Vagina (tissue), 2 donors: ENCODE measurements around the gene SOS1. TPM values are rescaled to one million over a fixed set of nuclear protein-coding genes. Genes with fewer than 3 reads are reported as not detected.

Experiments
- DNase-seq, 2 donors: peaks; one replicate each; pipeline ENCODE4 v3.0.0-alpha.2; 2017; ENCODE audit errors: extremely low spot score in 2 of 2
- H3K27ac ChIP-seq: fragments of 200-600 bp; sonication (generic); one replicate; pipeline ENCODE4 v1.5.1; 2019
- H3K27me3 ChIP-seq: fragments of 200-600 bp; sonication (generic); one replicate; pipeline ENCODE4 v1.5.1; 2019
- H3K36me3 ChIP-seq, 2 donors: fragments of 200-600 bp; sonication (generic); one replicate each; pipeline ENCODE4 v1.5.1; 2017 to 2019
- H3K4me1 ChIP-seq: fragments of 200-600 bp; sonication (generic); one replicate; pipeline ENCODE4 v1.5.1; 2019
- H3K4me3 ChIP-seq, 2 donors: fragments of 200-600 bp; sonication (generic); 1 replicate in 1 of 2; 2 replicates in 1 of 2; pipeline ENCODE4 v1.5.1; 2016 to 2019
- H3K9me3 ChIP-seq: fragments of 200-600 bp; sonication (generic); one replicate; pipeline ENCODE4 v1.5.1; 2019
- CTCF ChIP-seq, 3 experiments: fragments of 450-650 bp in 2 of 3; fragments of 200-600 bp in 1 of 3; sonication (generic) in 1 of 3; IDR thresholded peaks; one replicate each; pipeline ENCODE4 v1.5.1; 2017 to 2019; ENCODE audit warnings: antibody characterized with exemption in 3 of 3, mild to moderate bottlenecking in 2 of 3, moderate library complexity in 2 of 3
- POLR2A ChIP-seq, 2 donors: fragments of 450-650 bp; IDR thresholded peaks; one replicate each; pipeline ENCODE4 v1.6.1; 2017; ENCODE audit warnings: antibody characterized with exemption in 2 of 2, mild to moderate bottlenecking in 2 of 2, moderate library complexity in 2 of 2
- POLR2AphosphoS5 ChIP-seq, 2 donors: sonication (generic); formaldehyde crosslinking; IDR thresholded peaks; one replicate each; pipeline ENCODE4 v1.9.0; 2017; ENCODE audit warnings: antibody characterized with exemption in 2 of 2, mild to moderate bottlenecking in 2 of 2, low read depth in 1 of 2; ENCODE audit not compliant: insufficient read depth in 1 of 2
- intact Hi-C: fragments of 100-400 bp; cut with DNase I; formaldehyde crosslinking; loops from one replicate; pipeline ENCODE4 v1.15.1; 2023
- total RNA-seq: library from RNA; depleted of rRNA; stranded (reverse); fragments of >200 nt; gene quantifications from one replicate; pipeline ENCODE4 v1.2.3, GENCODE V29; 2016

The SOS1 gene
- total RNA-seq, 1 donor from 2014 or later: 20.1 TPM

- DNase-seq: no peak
- no peaks in the 10 kb centered on the region for H3K9me3 ChIP-seq
- TF ChIP-seq POLR2AphosphoS5 (IDR thresholded peaks at IDR 0.05; ENCODE audit: insufficient read depth in 1 of 2, low read depth in 1 of 2): no peak
- TF ChIP-seq POLR2A (IDR thresholded peaks at IDR 0.05): no peak
- no peak for TF ChIP-seq CTCF (IDR thresholded peaks at IDR 0.05)
These were observed 13.7 kb downstream of the SOS1 start for GRCh38 chr2:39107156-39107555.

GRCh38 chr2:39099870-39100728 lies 20.8 kb downstream of the SOS1 start:
- DNase-seq: no peak
- H3K27me3 ChIP-seq: no peaks in the 10 kb centered on the region
- no peak overlapping the region for H3K4me3 ChIP-seq
- TF ChIP-seq POLR2AphosphoS5 (IDR thresholded peaks at IDR 0.05; ENCODE audit: insufficient read depth in 1 of 2, low read depth in 1 of 2): no peak
- TF ChIP-seq POLR2A (IDR thresholded peaks at IDR 0.05): no peak
- TF ChIP-seq CTCF (IDR thresholded peaks at IDR 0.05): no peak
- peaks cover 44% of the 10 kb centered on the region for H3K4me1 ChIP-seq
- intact Hi-C loops: no loop called here
- no peak overlapping the region for H3K27ac ChIP-seq
- H3K9me3 ChIP-seq: no peaks in the 10 kb centered on the region
- H3K36me3 ChIP-seq: no peaks in the 10 kb centered on the region

More at GRCh38 chr2:39107156-39107555, 13.7 kb downstream of the SOS1 start:
- H3K4me1 ChIP-seq: peaks cover 36% of the 10 kb centered on the region
- H3K27me3 ChIP-seq: no peaks in the 10 kb centered on the region
- no peaks in the 10 kb centered on the region for H3K36me3 ChIP-seq
- no peak overlapping the region for H3K4me3 ChIP-seq
- H3K27ac ChIP-seq: no peak overlapping the region
- intact Hi-C loops: loop anchor here (5.0 kb wide), 1 partner anchor 1575 kb away; no protein-coding TSS in a partner anchor

- TF ChIP-seq POLR2A (IDR thresholded peaks at IDR 0.05): no peak
- no peak for TF ChIP-seq POLR2AphosphoS5 (IDR thresholded peaks at IDR 0.05; ENCODE audit: insufficient read depth in 1 of 2, low read depth in 1 of 2)
- TF ChIP-seq CTCF (IDR thresholded peaks at IDR 0.05): no peak
- no peak for DNase-seq
- Histone ChIP-seq H3K36me3 (no peaks in the 10 kb centered on the region), H3K9me3 (no peaks in the 10 kb centered on the region), H3K4me1 (peaks cover 51% of the 10 kb centered on the region), H3K27ac (no peak overlapping the region), H3K27me3 (no peaks in the 10 kb centered on the region), H3K4me3 (no peak overlapping the region)
- intact Hi-C loops: no loop called here
These were observed 21.5 kb downstream of the SOS1 start for GRCh38 chr2:39099310-39099869.

GRCh38 chr2:39095624-39096023 lies 25.2 kb downstream of the SOS1 start:
- Histone ChIP-seq H3K27me3 (no peaks in the 10 kb centered on the region), H3K4me1 (peaks cover 47% of the 10 kb centered on the region), H3K36me3 (no peaks in the 10 kb centered on the region), H3K27ac (no peak overlapping the region), H3K4me3 (no peak overlapping the region), H3K9me3 (no peaks in the 10 kb centered on the region)
- TF ChIP-seq CTCF (IDR thresholded peaks at IDR 0.05): no peak
- no peak for TF ChIP-seq POLR2AphosphoS5 (IDR thresholded peaks at IDR 0.05; ENCODE audit: insufficient read depth in 1 of 2, low read depth in 1 of 2)
- TF ChIP-seq POLR2A (IDR thresholded peaks at IDR 0.05): no peak
- no peak for DNase-seq
- intact Hi-C loops: no loop called here
